ENCODE results near the gene C16orf96. TPM values are rescaled to one million over a fixed set of nuclear protein-coding genes. Genes with fewer than 3 reads are reported as not detected.

C16orf96 gene
- total RNA-seq, 1 donor from 2014 or later, result 0.54 TPM

DNA sequence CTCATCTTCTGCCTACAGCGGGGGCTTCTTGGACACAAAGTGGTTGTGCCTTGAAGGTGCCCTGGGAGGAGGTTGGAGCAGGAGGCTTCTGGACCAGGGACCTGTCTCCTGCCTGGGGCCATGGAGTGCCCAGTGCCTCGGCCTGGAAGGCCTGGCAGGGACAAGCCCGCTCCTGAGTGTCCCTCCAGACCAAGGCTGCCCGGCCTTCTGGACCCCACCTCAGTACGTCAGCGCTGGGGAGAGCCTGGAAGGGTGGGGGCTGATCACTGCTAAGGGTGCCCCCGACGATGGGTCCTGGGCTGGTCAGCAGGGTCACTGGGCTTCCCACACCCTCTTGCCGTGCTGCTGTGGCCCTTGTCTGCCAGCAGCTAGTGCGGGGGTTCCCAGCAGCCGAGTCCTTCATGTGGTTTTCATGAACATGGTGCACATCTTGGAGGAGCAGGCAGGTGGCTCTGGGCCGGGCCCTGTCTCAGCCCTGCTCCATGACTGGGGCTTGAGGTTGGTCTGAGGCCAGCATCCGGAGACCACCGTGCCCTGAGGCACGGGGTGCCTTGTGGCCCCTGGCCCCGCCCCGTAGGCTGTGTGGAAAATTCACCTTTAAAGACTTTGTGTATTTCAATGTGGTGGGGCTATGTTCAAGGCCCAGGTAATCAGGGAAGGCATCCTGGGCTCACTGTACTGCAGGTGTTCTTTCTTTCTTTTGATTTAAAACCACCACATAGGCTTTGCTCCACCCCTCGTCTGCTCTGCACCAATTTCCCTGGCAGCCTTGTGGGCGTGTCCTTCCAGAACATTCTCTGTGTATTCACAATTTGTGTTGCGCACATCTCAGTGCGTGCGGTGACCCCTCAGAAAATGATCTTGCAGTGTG lies 90.9 kb downstream of the C16orf96 start:
- H3K4me1 Mint-ChIP-seq (ENCODE audit: unreplicated experiment), result no peaks in the 10 kb centered on the region
- H3K27me3 Mint-ChIP-seq (ENCODE audit: unreplicated experiment), result peaks cover 8% of the 10 kb centered on the region
- H3K4me3 Mint-ChIP-seq (ENCODE audit: unreplicated experiment), result no peak overlapping the region
- TF ChIP-seq, protein P1, sequence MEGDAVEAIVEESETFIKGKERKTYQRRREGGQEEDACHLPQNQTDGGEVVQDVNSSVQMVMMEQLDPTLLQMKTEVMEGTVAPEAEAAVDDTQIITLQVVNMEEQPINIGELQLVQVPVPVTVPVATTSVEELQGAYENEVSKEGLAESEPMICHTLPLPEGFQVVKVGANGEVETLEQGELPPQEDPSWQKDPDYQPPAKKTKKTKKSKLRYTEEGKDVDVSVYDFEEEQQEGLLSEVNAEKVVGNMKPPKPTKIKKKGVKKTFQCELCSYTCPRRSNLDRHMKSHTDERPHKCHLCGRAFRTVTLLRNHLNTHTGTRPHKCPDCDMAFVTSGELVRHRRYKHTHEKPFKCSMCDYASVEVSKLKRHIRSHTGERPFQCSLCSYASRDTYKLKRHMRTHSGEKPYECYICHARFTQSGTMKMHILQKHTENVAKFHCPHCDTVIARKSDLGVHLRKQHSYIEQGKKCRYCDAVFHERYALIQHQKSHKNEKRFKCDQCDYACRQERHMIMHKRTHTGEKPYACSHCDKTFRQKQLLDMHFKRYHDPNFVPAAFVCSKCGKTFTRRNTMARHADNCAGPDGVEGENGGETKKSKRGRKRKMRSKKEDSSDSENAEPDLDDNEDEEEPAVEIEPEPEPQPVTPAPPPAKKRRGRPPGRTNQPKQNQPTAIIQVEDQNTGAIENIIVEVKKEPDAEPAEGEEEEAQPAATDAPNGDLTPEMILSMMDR (IDR thresholded peaks at IDR 0.05; ENCODE audit: unreplicated experiment), result no peak
- no peak for DNase-seq (ENCODE audit: low spot score)
- no peaks in the 10 kb centered on the region for H3K9me3 Mint-ChIP-seq (ENCODE audit: unreplicated experiment)
- peaks cover 23% of the 10 kb centered on the region for H3K36me3 Mint-ChIP-seq (ENCODE audit: low read depth, unreplicated experiment)
- no peak overlapping the region for H3K27ac Mint-ChIP-seq (ENCODE audit: unreplicated experiment)

- Mint-ChIP-seq H3K27ac (ENCODE audit: unreplicated experiment) (no peak overlapping the region), H3K36me3 (ENCODE audit: low read depth, unreplicated experiment) (peaks cover 23% of the 10 kb centered on the region), H3K4me3 (ENCODE audit: unreplicated experiment) (no peak overlapping the region), H3K9me3 (ENCODE audit: unreplicated experiment) (no peaks in the 10 kb centered on the region), H3K4me1 (ENCODE audit: unreplicated experiment) (no peaks in the 10 kb centered on the region), H3K27me3 (ENCODE audit: unreplicated experiment) (peaks cover 8% of the 10 kb centered on the region)
- TF ChIP-seq, protein P1 (IDR thresholded peaks at IDR 0.05; ENCODE audit: unreplicated experiment), result no peak
- no peak for DNase-seq (ENCODE audit: low spot score)
Measured at GRCh38 chr16:4647644-4647980, 91.5 kb downstream of the C16orf96 start.

GRCh38 chr16:4648917-4649316 lies 92.8 kb downstream of the C16orf96 start:
- TF ChIP-seq, protein P1 (IDR thresholded peaks at IDR 0.05; ENCODE audit: unreplicated experiment), result no peak
- Mint-ChIP-seq H3K36me3 (ENCODE audit: low read depth, unreplicated experiment) (peaks cover 28% of the 10 kb centered on the region), H3K27me3 (ENCODE audit: unreplicated experiment) (peaks cover 8% of the 10 kb centered on the region), H3K9me3 (ENCODE audit: unreplicated experiment) (no peaks in the 10 kb centered on the region), H3K27ac (ENCODE audit: unreplicated experiment) (peak overlapping the region; percentile 48), H3K4me3 (ENCODE audit: unreplicated experiment) (peak overlapping the region; percentile 62), H3K4me1 (ENCODE audit: unreplicated experiment) (no peaks in the 10 kb centered on the region)
- DNase-seq (ENCODE audit: low spot score), result no peak

DNA sequence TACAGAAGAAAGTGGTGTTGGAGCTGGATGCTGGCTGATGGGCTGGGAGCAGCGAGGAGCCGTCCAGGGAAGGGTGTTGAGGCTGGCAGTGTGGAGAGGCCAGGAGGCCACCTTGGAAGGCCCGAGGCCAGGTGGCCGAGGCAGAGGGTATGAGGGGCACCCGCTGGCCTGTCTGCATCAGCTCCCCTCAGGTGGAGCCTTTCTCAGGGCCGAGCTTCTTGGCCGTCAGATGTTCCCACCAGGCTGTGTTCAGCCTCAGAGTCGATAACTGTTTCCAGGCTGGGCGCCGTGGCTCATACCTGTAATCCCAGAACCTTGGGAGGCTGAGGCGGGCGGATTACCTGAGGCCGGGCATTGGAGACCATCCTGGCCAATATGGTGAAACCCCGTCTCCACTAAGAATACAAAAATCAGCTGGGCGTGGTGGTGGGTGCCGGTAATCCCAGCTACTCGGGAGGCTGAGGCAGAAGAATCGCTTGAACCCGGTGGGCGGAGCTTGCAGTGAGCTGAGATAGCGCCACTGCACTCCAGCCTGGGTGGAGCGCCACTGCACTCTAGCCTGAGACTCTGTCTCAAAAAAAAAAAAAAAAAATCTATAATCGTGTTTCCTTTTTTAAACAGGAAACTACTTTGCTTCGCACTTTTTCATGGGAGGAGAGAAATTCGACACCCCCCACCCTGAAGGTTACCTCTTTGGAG lies 93.8 kb downstream of the C16orf96 start:
- DNase-seq (ENCODE audit: low spot score), result no peak
- Mint-ChIP-seq H3K4me3 (ENCODE audit: unreplicated experiment) (peak overlapping the region; percentile 68), H3K36me3 (ENCODE audit: low read depth, unreplicated experiment) (peaks cover 34% of the 10 kb centered on the region), H3K27ac (ENCODE audit: unreplicated experiment) (peak overlapping the region; percentile 48), H3K4me1 (ENCODE audit: unreplicated experiment) (no peaks in the 10 kb centered on the region), H3K9me3 (ENCODE audit: unreplicated experiment) (no peaks in the 10 kb centered on the region), H3K27me3 (ENCODE audit: unreplicated experiment) (peaks cover 8% of the 10 kb centered on the region)
- TF ChIP-seq, protein P1 (IDR thresholded peaks at IDR 0.05; ENCODE audit: unreplicated experiment), result no peak

Other genes starting within 250 kb of the C16orf96 start
- 1.6 TPM for gene GLIS2, start 240.3 kb upstream of the C16orf96 start, total RNA-seq (ENCODE audit: unreplicated experiment)
- 29.5 TPM for gene PAM16, start 205.0 kb upstream of the C16orf96 start, total RNA-seq (ENCODE audit: unreplicated experiment)
- gene VASN, start 184.5 kb upstream of the C16orf96 start, total RNA-seq (ENCODE audit: unreplicated experiment), result 0.67 TPM
- 103 TPM for gene CORO7, start 139.7 kb upstream of the C16orf96 start, total RNA-seq (ENCODE audit: unreplicated experiment)
- 32.0 TPM for gene DNAJA3, start 130.5 kb upstream of the C16orf96 start, total RNA-seq (ENCODE audit: unreplicated experiment)
- 35.3 TPM for gene NMRAL1, start 81.7 kb upstream of the C16orf96 start, total RNA-seq (ENCODE audit: unreplicated experiment)
- gene HMOX2, start 79.9 kb upstream of the C16orf96 start, total RNA-seq (ENCODE audit: unreplicated experiment), result 225 TPM
- 25.6 TPM for gene CDIP1, start 17.6 kb upstream of the C16orf96 start, total RNA-seq (ENCODE audit: unreplicated experiment)
- 31.0 TPM for gene UBALD1, start 58.5 kb downstream of the C16orf96 start, total RNA-seq (ENCODE audit: unreplicated experiment)
- 82.5 TPM for gene MGRN1, start 68.5 kb downstream of the C16orf96 start, total RNA-seq (ENCODE audit: unreplicated experiment)
- gene NUDT16L1, start 137.2 kb downstream of the C16orf96 start, total RNA-seq (ENCODE audit: unreplicated experiment), result 43.1 TPM
- 15.6 TPM for gene ANKS3, start 177.9 kb downstream of the C16orf96 start, total RNA-seq (ENCODE audit: unreplicated experiment)
- gene DNAAF8, start 178.2 kb downstream of the C16orf96 start, total RNA-seq (ENCODE audit: unreplicated experiment), result 0.18 TPM
- gene ZNF500, start 210.8 kb downstream of the C16orf96 start, total RNA-seq (ENCODE audit: unreplicated experiment), result 32.8 TPM
- 11.5 TPM for gene SEPTIN12, start 232.0 kb downstream of the C16orf96 start, total RNA-seq (ENCODE audit: unreplicated experiment)
- not detected for gene SMIM22, start 239.0 kb downstream of the C16orf96 start, total RNA-seq (ENCODE audit: unreplicated experiment)
- 46.2 TPM for gene ROGDI, start 246.3 kb downstream of the C16orf96 start, total RNA-seq (ENCODE audit: unreplicated experiment)

Data from endothelial cell (in vitro differentiated cells).